Neuron (in vitro differentiated cells): Measurements from ENCODE around the gene ATP1B3.
"Not testable (repeated sequence)": the region's sequence is repeated elsewhere in the genome, so short reads cannot be mapped to it uniquely, and the experiment has no call there.

Experiments used
- H2AFZ ChIP-seq: one replicate; pipeline ENCODE4 v1.6.1; 2013; ENCODE audit warnings: low read depth, mild to moderate bottlenecking, inconsistent platforms, low read length, moderate library complexity
- H3K27me3 ChIP-seq: one replicate; pipeline ENCODE4 v1.6.1; 2013; ENCODE audit warnings: low read length; ENCODE audit not compliant: insufficient read depth
- H3K36me3 ChIP-seq: one replicate; pipeline ENCODE4 v1.6.1; 2013; ENCODE audit warnings: low read length; ENCODE audit not compliant: insufficient read depth
- H3K4me1 ChIP-seq: one replicate; pipeline ENCODE4 v1.6.1; 2013; ENCODE audit warnings: low read length; ENCODE audit not compliant: insufficient read depth
- H3K4me3 ChIP-seq: 2 replicates; pipeline ENCODE4 v1.5.1; 2013; ENCODE audit warnings: mild to moderate bottlenecking, low read length, moderate library complexity
- H3K9me3 ChIP-seq: one replicate; pipeline ENCODE4 v1.6.1; 2013; ENCODE audit warnings: low read length

Gene ATP1B3

DNA sequence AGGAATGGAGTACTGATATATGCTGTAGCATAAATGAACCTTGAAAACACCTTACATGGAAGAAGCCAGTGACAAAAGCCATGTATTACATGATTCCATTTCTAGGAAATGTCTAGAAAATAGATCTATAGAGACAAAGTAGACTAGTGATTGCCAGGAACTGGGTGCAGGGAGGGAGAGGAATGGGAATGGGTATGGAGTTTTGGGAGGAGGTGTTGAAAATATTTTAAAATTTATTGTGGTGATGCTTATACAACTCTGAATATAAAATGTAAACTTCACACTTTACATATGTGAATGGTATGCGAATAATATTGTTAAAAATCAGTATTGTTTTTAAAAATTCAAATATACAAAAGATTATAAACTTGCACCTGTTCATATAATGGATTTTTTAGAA is 22.5 kb downstream of the ATP1B3 start:
- H2AFZ ChIP-seq: no peak overlapping the region
- no peaks in the 10 kb centered on the region for H3K27me3 ChIP-seq
- H3K36me3 ChIP-seq: peaks cover 14% of the 10 kb centered on the region
- peaks cover 2% of the 10 kb centered on the region for H3K4me1 ChIP-seq
- H3K4me3 ChIP-seq: no peak overlapping the region
- H3K9me3 ChIP-seq: peaks cover 1% of the 10 kb centered on the region

DNA sequence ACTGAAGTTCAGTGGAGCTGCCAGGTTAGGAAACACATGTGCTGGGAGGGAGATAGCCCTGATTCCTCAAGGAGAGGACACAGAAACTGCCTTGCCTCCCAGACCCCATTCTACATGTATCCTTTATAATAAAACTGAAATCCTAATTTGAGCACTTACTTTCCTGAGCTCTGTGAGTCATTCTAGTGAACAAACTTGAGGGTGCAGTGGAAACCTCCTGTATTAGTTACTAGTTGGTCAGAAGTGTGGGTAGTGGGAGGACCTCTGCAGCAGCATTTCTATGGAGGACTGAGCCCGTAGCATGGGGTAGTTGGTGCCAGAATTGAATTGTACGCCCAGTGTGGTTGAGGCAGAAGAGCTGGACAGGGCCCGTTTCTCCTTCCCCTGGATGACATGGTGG is 23.9 kb downstream of the ATP1B3 start:
- H3K4me1 ChIP-seq: no peaks in the 10 kb centered on the region
- H3K4me3 ChIP-seq: no peak overlapping the region
- no peak overlapping the region for H2AFZ ChIP-seq
- no peaks in the 10 kb centered on the region for H3K27me3 ChIP-seq
- H3K36me3 ChIP-seq: peaks cover 18% of the 10 kb centered on the region
- H3K9me3 ChIP-seq: peaks cover 1% of the 10 kb centered on the region

DNA sequence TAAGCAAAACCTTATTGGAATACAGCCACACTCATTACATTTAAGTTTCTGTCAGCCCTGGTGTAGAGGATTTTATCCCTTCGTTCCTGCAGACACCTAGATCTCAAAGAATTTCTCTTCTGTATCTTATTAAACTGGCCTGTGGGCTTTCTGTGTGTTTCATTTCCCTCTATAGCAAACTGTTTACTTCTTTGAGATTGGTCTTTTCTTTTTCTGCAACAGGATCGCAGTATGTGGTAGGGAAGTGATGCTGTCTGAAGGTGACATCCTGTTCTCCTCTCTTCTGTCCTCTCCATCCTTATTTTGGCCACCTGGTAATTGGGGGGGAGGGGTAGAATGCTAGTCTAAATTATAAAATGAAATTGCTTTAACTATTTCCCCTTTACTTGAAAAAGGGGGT is 25.5 kb downstream of the ATP1B3 start:
- Histone ChIP-seq H3K4me3 (no peak overlapping the region), H3K9me3 (peaks cover 1% of the 10 kb centered on the region), H3K27me3 (no peaks in the 10 kb centered on the region), H3K36me3 (peaks cover 22% of the 10 kb centered on the region), H2AFZ (no peak overlapping the region), H3K4me1 (no peaks in the 10 kb centered on the region)

DNA sequence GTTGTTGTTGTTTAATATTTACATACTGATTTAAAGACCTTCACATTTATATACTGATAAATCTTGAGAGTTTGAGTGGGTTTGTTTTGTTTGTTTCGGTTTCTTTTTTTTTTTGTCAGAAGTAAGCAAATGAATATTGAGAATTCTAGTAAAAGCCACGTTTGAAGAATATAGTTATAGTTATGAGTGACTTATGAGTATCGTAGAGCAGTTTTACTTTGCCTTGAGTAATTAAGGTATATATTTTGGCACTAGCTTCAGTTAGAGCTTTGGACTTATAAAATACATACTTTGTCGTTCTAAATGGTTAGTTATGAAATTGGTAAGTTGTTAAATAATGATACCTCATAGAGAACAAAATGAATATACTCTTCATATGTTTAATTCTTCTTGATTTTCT is 27.8 kb downstream of the ATP1B3 start:
- Histone ChIP-seq H3K36me3 (peaks cover 32% of the 10 kb centered on the region), H3K27me3 (no peaks in the 10 kb centered on the region), H3K9me3 (no peaks in the 10 kb centered on the region), H3K4me3 (no peak overlapping the region), H2AFZ (no peak overlapping the region), H3K4me1 (no peaks in the 10 kb centered on the region)

DNA sequence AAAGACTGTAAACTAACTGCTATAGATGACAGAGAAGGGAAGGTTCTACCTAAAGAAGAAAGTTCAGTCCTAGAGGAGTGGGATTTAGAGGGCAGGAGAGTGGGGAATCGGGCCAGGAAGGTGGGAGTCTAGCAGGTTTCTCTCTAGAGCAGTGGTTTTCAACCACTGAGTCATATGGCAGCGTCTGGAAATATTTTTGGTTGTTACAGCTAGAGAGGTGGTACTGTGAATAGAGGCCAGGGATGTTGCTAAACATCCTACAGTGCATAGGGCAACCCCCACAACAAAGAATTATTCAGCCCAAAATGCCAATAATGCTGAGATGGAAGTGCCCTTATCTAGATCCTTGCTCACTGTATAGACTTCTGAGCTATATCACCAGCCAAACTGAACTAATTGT is 28.7 kb downstream of the ATP1B3 start:
- Histone ChIP-seq H3K9me3 (no peaks in the 10 kb centered on the region), H3K4me1 (no peaks in the 10 kb centered on the region), H3K27me3 (no peaks in the 10 kb centered on the region), H3K4me3 (no peak overlapping the region), H2AFZ (no peak overlapping the region), H3K36me3 (peaks cover 38% of the 10 kb centered on the region)

DNA sequence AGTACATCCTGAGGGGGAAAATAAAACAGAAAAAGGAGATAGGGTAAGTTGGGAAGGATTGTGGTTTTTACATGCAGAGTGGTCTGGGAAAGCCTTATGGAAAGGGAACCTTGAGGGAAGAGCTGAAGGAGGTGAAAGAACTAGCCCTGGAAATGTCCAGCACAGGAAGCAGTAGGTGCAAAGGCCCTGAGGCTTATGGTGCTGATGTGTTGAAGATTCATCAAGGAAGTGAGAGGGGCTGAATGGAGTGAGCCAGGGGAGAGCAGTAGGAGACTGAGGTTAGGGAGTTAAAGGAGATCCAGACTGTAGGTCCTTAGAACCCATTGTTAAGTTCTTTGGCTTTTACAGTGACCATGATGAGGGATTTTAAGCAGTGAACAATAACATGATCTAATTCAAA is 33.0 kb downstream of the ATP1B3 start:
- Histone ChIP-seq H3K36me3 (peaks cover 58% of the 10 kb centered on the region), H2AFZ (no peak overlapping the region), H3K4me3 (no peak overlapping the region), H3K27me3 (no peaks in the 10 kb centered on the region), H3K9me3 (peaks cover 11% of the 10 kb centered on the region), H3K4me1 (no peaks in the 10 kb centered on the region)

DNA sequence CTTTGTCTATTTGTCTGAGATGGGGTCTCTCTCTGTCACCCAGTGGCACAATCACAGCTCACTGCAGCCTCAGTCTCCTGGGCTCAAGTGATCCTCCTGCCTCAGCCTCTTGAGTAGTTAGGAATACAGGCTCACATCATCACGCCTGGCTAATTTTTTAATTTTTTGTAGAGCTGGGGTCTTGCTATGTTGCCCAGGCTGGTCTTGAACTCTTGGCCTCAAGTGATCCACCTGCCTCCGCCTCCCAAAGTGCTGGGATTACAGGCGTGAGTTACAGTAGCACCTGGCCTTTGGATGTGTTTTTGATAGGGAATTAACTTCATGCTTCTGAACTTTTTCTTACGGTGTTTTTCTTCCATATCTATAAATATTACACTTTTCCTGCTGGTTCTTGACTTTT is 33.5 kb downstream of the ATP1B3 start:
- not testable (repeated sequence) for H3K4me3 ChIP-seq, H3K27me3 ChIP-seq, H3K4me1 ChIP-seq, H2AFZ ChIP-seq
- H3K36me3 ChIP-seq: peaks cover 62% of the 10 kb centered on the region
- peaks cover 11% of the 10 kb centered on the region for H3K9me3 ChIP-seq

DNA sequence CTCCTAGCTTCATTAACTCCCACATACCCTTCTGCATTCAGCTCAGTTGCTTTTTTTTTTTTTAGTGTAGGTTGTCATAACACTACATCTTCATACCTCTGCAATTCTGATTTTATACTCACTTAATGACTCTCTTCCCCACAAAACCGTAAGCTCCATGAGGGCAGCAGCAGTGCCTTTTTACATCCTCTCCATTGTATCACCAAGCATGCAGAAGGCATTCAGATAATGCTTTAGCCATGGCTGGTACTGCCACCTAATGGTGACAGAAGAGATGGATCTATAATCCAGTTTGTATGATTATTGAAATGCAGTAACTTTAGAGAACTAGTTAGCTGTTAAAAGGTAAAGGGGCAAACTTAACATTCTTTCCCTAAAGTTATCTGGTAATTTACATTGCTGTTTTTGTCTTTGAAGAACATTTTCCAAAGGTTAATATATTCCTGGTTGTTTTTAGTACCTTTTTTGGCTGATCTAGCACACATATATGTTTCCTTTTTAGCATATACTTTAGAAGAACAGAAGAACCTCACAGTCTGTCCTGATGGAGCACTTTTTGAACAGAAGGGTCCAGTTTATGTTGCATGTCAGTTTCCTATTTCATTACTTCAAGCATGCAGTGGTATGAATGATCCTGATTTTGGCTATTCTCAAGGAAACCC is 36.8 kb downstream of the ATP1B3 start:
- Histone ChIP-seq H2AFZ (no peak overlapping the region), H3K4me3 (no peak overlapping the region), H3K9me3 (peaks cover 11% of the 10 kb centered on the region), H3K36me3 (peaks cover 66% of the 10 kb centered on the region), H3K27me3 (no peaks in the 10 kb centered on the region), H3K4me1 (no peaks in the 10 kb centered on the region)

DNA sequence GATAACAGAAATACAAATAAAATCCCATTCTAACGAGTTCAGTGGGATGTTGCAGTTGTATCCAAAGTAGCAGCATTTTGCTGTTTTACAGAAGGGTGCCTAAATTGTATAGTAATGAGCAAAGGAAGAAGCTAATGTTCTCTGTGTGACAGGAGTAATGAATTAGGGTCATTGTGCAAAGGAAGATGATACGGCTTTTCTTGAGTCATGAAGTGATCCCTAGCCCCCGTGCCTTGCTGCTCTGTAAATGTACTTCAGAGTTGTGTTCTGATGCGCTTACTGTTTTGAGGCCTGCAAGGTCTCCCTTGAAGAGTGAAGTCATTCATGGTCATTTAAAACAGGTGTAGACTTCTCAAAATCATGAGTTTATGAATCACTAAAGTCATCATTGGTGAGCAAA is 37.9 kb downstream of the ATP1B3 start:
- Histone ChIP-seq H3K9me3 (peaks cover 11% of the 10 kb centered on the region), H3K36me3 (peaks cover 65% of the 10 kb centered on the region), H3K4me3 (no peak overlapping the region), H3K4me1 (no peaks in the 10 kb centered on the region), H3K27me3 (no peaks in the 10 kb centered on the region), H2AFZ (no peak overlapping the region)

DNA sequence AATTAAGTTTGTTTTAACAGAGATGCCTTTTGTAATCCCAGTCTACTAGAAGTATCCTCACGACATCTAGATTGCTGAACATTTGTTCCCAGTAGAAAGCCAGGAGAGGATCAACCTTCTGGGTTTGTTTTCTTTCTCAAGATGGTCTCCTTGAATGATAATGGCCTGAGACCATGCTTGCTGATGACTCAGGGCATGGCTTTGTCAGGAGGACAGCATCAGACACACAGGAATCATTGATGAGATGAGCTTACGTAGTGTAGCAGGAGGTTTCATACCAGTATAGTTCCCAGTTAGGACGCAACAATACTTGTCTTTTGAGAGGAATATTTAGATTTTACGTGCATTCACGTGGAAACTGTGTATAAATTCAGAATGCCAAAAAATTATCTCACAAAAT is 38.6 kb downstream of the ATP1B3 start:
- peaks cover 11% of the 10 kb centered on the region for H3K9me3 ChIP-seq
- H3K27me3 ChIP-seq: no peaks in the 10 kb centered on the region
- no peak overlapping the region for H3K4me3 ChIP-seq
- no peak overlapping the region for H2AFZ ChIP-seq
- H3K36me3 ChIP-seq: peaks cover 59% of the 10 kb centered on the region
- no peaks in the 10 kb centered on the region for H3K4me1 ChIP-seq

DNA sequence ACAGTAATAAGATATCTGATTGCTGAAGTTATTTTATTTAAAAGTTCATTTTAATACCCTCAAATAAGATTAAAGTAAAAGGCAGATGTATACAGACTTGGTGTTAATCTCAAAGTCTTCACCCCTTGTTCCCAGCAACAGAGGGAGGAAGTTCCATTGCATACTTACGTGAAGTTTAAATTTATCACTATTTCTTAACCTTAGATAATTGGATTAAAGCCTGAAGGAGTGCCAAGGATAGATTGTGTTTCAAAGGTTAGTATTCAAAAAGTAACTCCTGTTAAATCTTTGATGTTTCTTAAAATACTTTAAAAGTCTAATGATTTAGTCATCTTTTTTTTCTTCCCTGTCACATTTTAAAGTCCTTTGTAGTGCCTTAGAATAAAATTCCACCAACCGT is 39.3 kb downstream of the ATP1B3 start:
- H3K36me3 ChIP-seq: peaks cover 61% of the 10 kb centered on the region
- H3K9me3 ChIP-seq: peaks cover 11% of the 10 kb centered on the region
- H3K4me1 ChIP-seq: no peaks in the 10 kb centered on the region
- no peak overlapping the region for H3K4me3 ChIP-seq
- no peaks in the 10 kb centered on the region for H3K27me3 ChIP-seq
- H2AFZ ChIP-seq: no peak overlapping the region

DNA sequence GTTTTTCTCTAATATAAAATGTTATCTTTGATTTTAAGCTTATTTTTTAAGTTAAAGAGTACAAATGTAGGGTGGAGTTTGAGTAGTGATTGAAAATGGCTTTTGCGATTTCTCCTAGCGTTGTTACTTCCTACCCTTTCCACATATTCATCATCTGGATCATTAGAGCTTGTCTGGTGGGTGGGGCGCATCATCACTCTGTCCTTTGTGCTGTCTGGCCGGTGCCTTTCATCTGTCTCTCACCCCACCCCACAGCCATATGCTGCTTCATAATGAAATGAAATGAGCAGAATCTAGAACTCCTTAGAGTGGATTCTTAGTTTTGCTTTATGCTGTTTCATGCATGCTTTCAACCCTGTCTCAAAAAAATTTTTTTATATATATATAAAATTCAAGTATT is 44.3 kb downstream of the ATP1B3 start:
- Histone ChIP-seq H3K4me3 (no peak overlapping the region), H2AFZ (no peak overlapping the region), H3K27me3 (no peaks in the 10 kb centered on the region), H3K4me1 (no peaks in the 10 kb centered on the region), H3K9me3 (no peaks in the 10 kb centered on the region), H3K36me3 (peaks cover 47% of the 10 kb centered on the region)

DNA sequence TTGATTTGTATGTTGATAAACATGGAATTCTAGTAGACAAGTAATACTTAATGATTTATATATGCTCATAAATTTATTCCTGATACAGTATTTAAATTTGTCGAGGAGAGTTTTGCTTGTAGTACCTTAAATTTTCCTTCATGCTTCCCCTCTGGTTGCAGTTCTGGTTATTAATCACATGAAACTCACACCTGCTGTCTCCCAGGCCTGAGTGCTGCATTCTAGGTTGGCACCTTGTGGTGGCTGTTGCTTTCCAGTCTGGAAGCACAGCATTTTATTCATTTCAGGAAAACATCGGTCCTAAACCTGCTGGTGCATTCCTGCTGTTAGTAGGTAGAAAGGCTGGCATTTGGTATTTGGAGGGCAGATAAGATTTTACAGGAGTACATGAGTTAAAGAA is 44.9 kb downstream of the ATP1B3 start:
- H3K9me3 ChIP-seq: no peaks in the 10 kb centered on the region
- H3K4me1 ChIP-seq: no peaks in the 10 kb centered on the region
- no peak overlapping the region for H3K4me3 ChIP-seq
- peaks cover 41% of the 10 kb centered on the region for H3K36me3 ChIP-seq
- H2AFZ ChIP-seq: no peak overlapping the region
- no peaks in the 10 kb centered on the region for H3K27me3 ChIP-seq

DNA sequence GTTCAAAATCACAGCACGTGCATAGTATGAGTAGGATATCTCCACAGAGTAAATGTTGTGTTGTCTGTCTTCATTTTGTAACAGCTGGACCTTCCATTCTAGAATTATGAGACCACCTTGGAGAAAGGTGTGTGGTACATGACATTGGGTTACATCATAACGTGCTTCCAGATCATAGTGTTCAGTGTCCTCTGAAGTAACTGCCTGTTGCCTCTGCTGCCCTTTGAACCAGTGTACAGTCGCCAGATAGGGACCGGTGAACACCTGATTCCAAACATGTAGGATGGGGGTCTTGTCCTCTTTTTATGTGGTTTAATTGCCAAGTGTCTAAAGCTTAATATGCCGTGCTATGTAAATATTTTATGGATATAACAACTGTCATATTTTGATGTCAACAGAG is 49.2 kb downstream of the ATP1B3 start:
- H3K4me1 ChIP-seq, H2AFZ ChIP-seq, H3K27me3 ChIP-seq, H3K4me3 ChIP-seq, H3K9me3 ChIP-seq: not testable (repeated sequence)
- H3K36me3 ChIP-seq: peaks cover 38% of the 10 kb centered on the region
